Hepatocyte (in vitro differentiated cells): ENCODE results near the gene CSMD2. TPM values are rescaled to one million over a fixed set of nuclear protein-coding genes. Genes with fewer than 3 reads are reported as not detected.

Source experiments
- DNase-seq: peaks from one replicate; pipeline ENCODE4 v3.0.0-alpha.2; 2016; ENCODE audit warnings: low spot score
- H2AFZ ChIP-seq: fragments of 200-600 bp; sonication (generic); 2 replicates; pipeline ENCODE4 v1.6.0; 2016; ENCODE audit warnings: antibody characterized with exemption, mild to moderate bottlenecking
- H3K27ac ChIP-seq: fragments of 200-600 bp; sonication (generic); 2 replicates; pipeline ENCODE4 v1.5.1; 2016; ENCODE audit warnings: mild to moderate bottlenecking
- H3K27me3 ChIP-seq: fragments of 200-600 bp; sonication (generic); 2 replicates; pipeline ENCODE4 v1.6.1; 2016
- H3K36me3 ChIP-seq: fragments of 200-600 bp; sonication (generic); replicated peaks from 2 replicates; pipeline ENCODE4 v1.5.1; 2016; ENCODE audit warnings: low read depth; ENCODE audit not compliant: insufficient read depth
- H3K4me1 ChIP-seq: fragments of 200-600 bp; sonication (generic); 2 replicates; pipeline ENCODE4 v1.5.1; 2016; ENCODE audit warnings: mild to moderate bottlenecking, moderate library complexity; ENCODE audit not compliant: insufficient read depth
- H3K4me2 ChIP-seq: fragments of 200-600 bp; sonication (generic); 2 replicates; pipeline ENCODE4 v1.6.0; 2016
- H3K4me3 ChIP-seq: fragments of 200-600 bp; sonication (generic); 2 replicates; pipeline ENCODE4 v1.5.1; 2016; ENCODE audit warnings: mild to moderate bottlenecking
- H3K79me2 ChIP-seq: fragments of 200-600 bp; sonication (generic); 2 replicates; pipeline ENCODE4 v1.6.0; 2017; ENCODE audit warnings: mild to moderate bottlenecking
- H3K9me2 ChIP-seq: fragments of 200-600 bp; sonication (generic); replicated peaks from 2 replicates; pipeline ENCODE4 v1.6.0; 2017; ENCODE audit warnings: mild to moderate bottlenecking; ENCODE audit not compliant: insufficient read depth
- H3K9me3 ChIP-seq: fragments of 200-600 bp; sonication (generic); 2 replicates; pipeline ENCODE4 v1.5.1; 2016; ENCODE audit warnings: low read depth, mild to moderate bottlenecking
- H4K20me1 ChIP-seq: fragments of 200-600 bp; sonication (generic); 2 replicates; pipeline ENCODE4 v1.6.0; 2016; ENCODE audit warnings: mild to moderate bottlenecking; ENCODE audit not compliant: insufficient read depth, poor library complexity, severe bottlenecking
- CTCF ChIP-seq: fragments of 200-600 bp; sonication (generic); IDR thresholded peaks from 2 replicates; pipeline ENCODE4 v1.5.1; 2016; ENCODE audit warnings: antibody characterized with exemption, mild to moderate bottlenecking; ENCODE audit not compliant: poor library complexity
- EZH2 ChIP-seq: fragments of 200-600 bp; sonication (generic); IDR thresholded peaks from 2 replicates; pipeline ENCODE4 v1.6.1; 2016; ENCODE audit warnings: antibody characterized with exemption, mild to moderate bottlenecking, borderline replicate concordance
- EZH2phosphoT487 ChIP-seq: fragments of 200-600 bp; sonication (generic); IDR thresholded peaks from one replicate; pipeline ENCODE4 v1.6.1; 2018; ENCODE audit warnings: antibody characterized with exemption, mild to moderate bottlenecking, low read depth, moderate library complexity; ENCODE audit not compliant: unreplicated experiment, severe bottlenecking
- WGBS: methylation state at CpG from one replicate; pipeline ENCODE4 v1.1.6; 2016; ENCODE audit warnings: low lambda C conversion rate; ENCODE audit errors: missing lambda C conversion rate; 5-methylcytosine and 5-hydroxymethylcytosine counted together
- polyA plus RNA-seq: library from polyadenylated mRNA; unstranded; fragments of >200 nt; fragmentation: Nextera tagmentation; extraction: Ambion mirVana; gene quantifications from 2 replicates; pipeline ENCODE4 v1.2.1, GENCODE V29; 2016
- total RNA-seq: library from RNA; depleted of rRNA; stranded (reverse); fragments of >200 nt; gene quantifications from 2 replicates; pipeline ENCODE4 v1.2.3, GENCODE V29; 2014

The CSMD2 gene
- total and polyA plus RNA-seq, 2 experiments from 2014 or later, result 0.10 to 0.37 TPM

GRCh38 chr1:34049994-34050393 lies 115.0 kb downstream of the CSMD2 start:
- H3K79me2 ChIP-seq, result no peaks in the 10 kb centered on the region
- no peaks in the 10 kb centered on the region for H3K4me1 ChIP-seq
- no peak for TF ChIP-seq CTCF
- no peak for TF ChIP-seq EZH2
- TF ChIP-seq EZH2phosphoT487, result no peak
- DNase-seq, result no peak
- no peak overlapping the region for H3K27ac ChIP-seq
- no peaks in the 10 kb centered on the region for H3K36me3 ChIP-seq
- no peak overlapping the region for H2AFZ ChIP-seq
- 77% methylated on average over 1 of the region's 1 CpG for WGBS
- no peak overlapping the region for H3K4me3 ChIP-seq
- H4K20me1 ChIP-seq, result no peaks in the 10 kb centered on the region
- H3K9me3 ChIP-seq, result no peaks in the 10 kb centered on the region
- peaks cover 3% of the 10 kb centered on the region for H3K27me3 ChIP-seq
- H3K4me2 ChIP-seq, result no peak overlapping the region
- no peaks in the 10 kb centered on the region for H3K9me2 ChIP-seq

GRCh38 chr1:34049477-34049876 lies 115.6 kb downstream of the CSMD2 start:
- TF ChIP-seq CTCF (no peak), EZH2phosphoT487 (no peak), EZH2 (no peak)
- Histone ChIP-seq H3K9me3 (no peaks in the 10 kb centered on the region), H3K79me2 (no peaks in the 10 kb centered on the region), H3K27me3 (peaks cover 3% of the 10 kb centered on the region), H3K4me1 (no peaks in the 10 kb centered on the region), H2AFZ (no peak overlapping the region), H3K9me2 (no peaks in the 10 kb centered on the region), H3K4me2 (no peak overlapping the region), H3K27ac (no peak overlapping the region), H3K4me3 (no peak overlapping the region), H4K20me1 (no peaks in the 10 kb centered on the region), H3K36me3 (no peaks in the 10 kb centered on the region)
- no peak for DNase-seq
- WGBS, result 72% methylated on average over 2 of the region's 2 CpGs

GRCh38 chr1:34037856-34038255 lies 127.2 kb downstream of the CSMD2 start:
- Histone ChIP-seq H2AFZ (no peak overlapping the region), H4K20me1 (no peaks in the 10 kb centered on the region), H3K4me1 (no peaks in the 10 kb centered on the region), H3K27ac (no peak overlapping the region), H3K9me2 (no peaks in the 10 kb centered on the region), H3K27me3 (peaks cover 4% of the 10 kb centered on the region), H3K9me3 (no peaks in the 10 kb centered on the region), H3K4me2 (no peak overlapping the region), H3K36me3 (no peaks in the 10 kb centered on the region), H3K79me2 (no peaks in the 10 kb centered on the region), H3K4me3 (no peak overlapping the region)
- 32% methylated on average over 7 of the region's 7 CpGs for WGBS
- no peak for DNase-seq
- TF ChIP-seq EZH2 (no peak), EZH2phosphoT487 (no peak), CTCF (no peak)

GRCh38 chr1:34037109-34037508 lies 127.9 kb downstream of the CSMD2 start:
- Histone ChIP-seq H3K27ac (no peak overlapping the region), H3K4me3 (no peak overlapping the region), H3K4me1 (no peaks in the 10 kb centered on the region), H3K4me2 (no peak overlapping the region), H2AFZ (no peak overlapping the region), H3K9me2 (no peaks in the 10 kb centered on the region), H3K36me3 (no peaks in the 10 kb centered on the region), H3K27me3 (peaks cover 4% of the 10 kb centered on the region), H3K79me2 (no peaks in the 10 kb centered on the region), H4K20me1 (no peaks in the 10 kb centered on the region), H3K9me3 (no peaks in the 10 kb centered on the region)
- no peak for DNase-seq
- 78% methylated on average over 8 of the region's 8 CpGs for WGBS
- TF ChIP-seq EZH2phosphoT487, result no peak
- TF ChIP-seq EZH2, result no peak
- TF ChIP-seq CTCF, result no peak
